ENCODE results near the gene GNG13.
"Not testable (repeated sequence)": the region's sequence is repeated elsewhere in the genome, so short reads cannot be mapped to it uniquely, and the experiment has no call there.

Gene GNG13

GRCh38 chr16:831571-832413 lies 31.3 kb upstream of the GNG13 start:
- no peak for DNase-seq (ENCODE audit: low read depth)

GRCh38 chr16:830871-831570 lies 30.5 kb upstream of the GNG13 start:
- no peak for DNase-seq (ENCODE audit: low read depth)

DNA sequence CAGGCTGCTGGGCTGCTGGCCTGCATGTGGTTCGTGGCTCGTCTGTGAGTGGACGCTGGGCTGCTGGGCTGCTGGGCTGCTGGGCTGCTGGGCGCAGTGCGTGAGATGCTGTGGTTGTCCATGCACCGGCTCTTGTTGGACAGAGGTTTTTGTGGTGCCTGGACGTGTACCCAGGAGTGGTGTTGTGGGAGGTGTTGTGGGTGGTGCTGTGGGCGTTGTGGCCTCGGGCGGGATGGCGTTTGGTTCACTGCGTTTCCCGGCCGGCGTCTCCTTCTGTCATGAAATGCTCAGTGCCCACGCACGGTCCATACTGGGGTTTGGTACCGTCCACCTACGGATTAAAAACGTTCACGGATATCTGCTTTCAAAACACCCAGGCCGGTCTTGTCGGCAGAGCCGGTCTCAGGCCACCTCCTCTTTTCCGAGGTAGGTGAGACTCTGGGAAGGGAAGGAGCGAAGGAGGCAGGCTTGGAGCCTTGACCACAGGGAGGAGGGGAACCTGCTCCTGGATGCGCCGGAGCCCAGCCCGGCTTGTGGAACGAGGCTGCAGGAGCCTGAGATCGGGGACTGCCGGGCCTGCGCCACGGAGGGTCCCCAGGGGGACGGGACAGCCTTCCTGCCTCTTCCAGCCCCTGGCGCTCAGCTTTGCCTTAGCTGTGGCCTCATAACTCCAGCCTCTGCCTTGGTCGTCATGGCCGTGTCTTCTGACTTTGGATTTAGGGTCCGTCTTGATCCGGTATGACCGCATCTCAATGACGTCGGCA lies 29.8 kb upstream of the GNG13 start:
- DNase-seq (ENCODE audit: low read depth), result no peak

GRCh38 chr16:828891-829290 lies 28.4 kb upstream of the GNG13 start:
- no peak for DNase-seq (ENCODE audit: low read depth)

- DNase-seq (ENCODE audit: low read depth), result no peak
Observed at GRCh38 chr16:827513-827912, 27.0 kb upstream of the GNG13 start.

DNA sequence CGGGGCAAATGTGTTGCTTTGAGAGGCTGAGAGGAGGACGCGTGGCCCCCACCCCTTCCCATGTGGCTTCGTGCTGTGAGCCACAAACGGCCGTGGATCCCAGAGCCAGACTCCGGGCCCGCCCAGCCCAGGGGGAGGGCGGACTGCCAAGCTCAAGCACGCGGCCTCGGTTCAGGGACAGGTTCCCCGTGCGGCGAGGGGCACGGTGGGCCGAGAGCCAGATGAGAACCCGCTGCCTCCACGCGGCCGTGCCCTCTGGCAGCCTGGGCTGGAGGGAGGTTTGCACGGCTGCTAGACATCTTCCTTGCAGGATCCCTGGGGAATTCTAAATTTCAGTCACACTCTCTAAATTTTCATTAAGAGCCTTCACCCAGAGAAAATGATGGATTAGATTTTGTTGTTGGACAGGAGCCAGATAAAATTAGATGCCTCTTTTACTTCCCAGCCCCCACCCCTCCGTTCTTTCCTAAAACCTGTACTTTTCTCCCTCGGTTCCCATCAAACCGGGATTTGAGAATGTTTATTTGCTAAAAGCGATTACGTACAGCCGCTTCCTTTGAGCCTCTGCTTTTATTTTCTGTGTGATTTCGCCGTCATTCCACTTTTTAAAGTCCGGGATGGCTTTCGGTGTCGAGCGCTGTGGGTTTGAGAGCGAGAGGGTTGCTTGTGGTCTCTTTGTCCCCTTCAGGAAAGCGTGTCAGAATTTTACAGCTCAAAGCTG lies 25.0 kb upstream of the GNG13 start:
- no peak for DNase-seq (ENCODE audit: low read depth)

GRCh38 chr16:824601-825000 lies 24.1 kb upstream of the GNG13 start:
- DNase-seq (ENCODE audit: low read depth), result no peak

- no peak for DNase-seq (ENCODE audit: low read depth)
Observed at GRCh38 chr16:824194-824593, 23.7 kb upstream of the GNG13 start.

GRCh38 chr16:822909-823297 lies 22.4 kb upstream of the GNG13 start:
- DNase-seq (ENCODE audit: low read depth), result no peak

DNA sequence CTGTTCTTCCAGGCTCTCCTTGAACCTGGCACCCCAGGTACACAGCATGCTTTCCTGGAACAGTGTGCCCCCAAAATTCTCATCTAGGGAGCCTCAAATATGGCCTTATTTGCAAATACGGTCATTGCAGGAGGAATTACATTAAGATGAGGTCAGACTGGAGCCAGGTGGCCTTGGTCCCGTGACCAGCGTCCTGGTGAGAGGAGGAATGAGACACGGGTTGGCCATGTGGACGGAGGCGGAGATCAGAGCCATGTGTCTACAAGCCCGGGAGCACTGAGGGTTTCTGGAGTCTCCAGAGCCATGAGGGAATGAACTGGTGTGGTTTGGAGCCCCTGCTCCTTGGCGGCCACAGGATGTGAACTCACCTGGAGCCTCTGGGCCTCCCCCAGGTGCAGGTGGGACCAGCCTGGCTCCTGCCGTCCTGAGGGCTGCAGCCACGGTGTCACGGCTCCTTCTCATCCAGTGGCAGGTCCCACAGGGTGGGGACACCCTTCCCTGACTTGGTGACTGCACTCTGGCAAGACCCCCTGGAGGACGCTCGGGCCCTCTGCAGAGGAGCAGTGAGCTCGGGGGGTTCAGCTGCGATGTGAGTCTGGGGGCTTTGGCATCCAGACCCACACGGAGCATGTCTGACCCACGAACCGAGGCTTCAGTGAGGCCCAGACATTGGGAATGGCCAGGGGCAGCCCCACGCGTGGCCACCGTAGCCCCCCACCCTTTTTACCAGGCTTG lies 21.8 kb upstream of the GNG13 start:
- no peak for DNase-seq (ENCODE audit: low read depth)

- no peak for DNase-seq (ENCODE audit: low read depth)
Observed at GRCh38 chr16:821751-822150, 21.2 kb upstream of the GNG13 start.

DNA sequence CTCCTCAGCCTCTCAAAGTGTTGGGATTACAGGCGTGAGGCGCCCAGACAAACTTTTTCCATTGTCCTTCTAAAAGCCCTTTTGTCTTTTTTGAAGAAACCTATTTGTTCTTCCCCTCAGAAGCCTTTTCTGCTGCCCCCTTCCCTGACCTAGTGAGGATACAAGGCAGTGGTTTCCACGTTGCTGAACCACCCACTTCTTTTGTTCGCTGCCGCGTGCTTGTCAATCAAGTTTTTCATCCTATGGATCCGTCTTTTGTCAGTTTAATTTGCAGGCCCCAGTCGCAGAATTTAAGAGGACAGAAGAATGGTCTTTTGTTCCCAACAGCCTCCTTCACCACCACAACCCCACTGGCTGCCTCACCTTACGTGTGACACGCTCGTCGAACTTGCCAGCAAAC lies 20.2 kb upstream of the GNG13 start:
- DNase-seq (ENCODE audit: low read depth), result no peak

- DNase-seq (ENCODE audit: low read depth), result not testable (repeated sequence)
Observed at GRCh38 chr16:820044-820408, 19.5 kb upstream of the GNG13 start.

- DNase-seq (ENCODE audit: low read depth), result no peak
Observed at GRCh38 chr16:819336-820043, 19.0 kb upstream of the GNG13 start.

DNA sequence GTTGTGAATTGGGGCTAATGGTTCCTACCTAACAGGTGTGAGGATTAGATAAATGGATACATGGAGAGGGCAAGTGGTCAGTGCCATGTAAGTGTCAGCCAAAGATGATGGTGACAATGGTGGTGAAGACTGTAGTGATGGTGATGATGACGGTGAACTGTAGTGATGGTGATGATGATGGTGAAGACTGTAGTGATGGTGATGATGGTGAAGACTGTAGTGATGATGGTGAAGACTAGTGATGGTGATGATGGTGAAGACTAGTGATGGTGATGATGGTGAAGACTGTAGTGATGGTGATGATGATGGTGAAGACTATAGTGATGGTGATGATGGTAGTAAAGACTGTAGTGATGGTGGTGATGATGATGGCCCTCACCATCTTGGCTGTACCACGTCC lies 18.1 kb upstream of the GNG13 start:
- no peak for DNase-seq (ENCODE audit: low read depth)

DNA sequence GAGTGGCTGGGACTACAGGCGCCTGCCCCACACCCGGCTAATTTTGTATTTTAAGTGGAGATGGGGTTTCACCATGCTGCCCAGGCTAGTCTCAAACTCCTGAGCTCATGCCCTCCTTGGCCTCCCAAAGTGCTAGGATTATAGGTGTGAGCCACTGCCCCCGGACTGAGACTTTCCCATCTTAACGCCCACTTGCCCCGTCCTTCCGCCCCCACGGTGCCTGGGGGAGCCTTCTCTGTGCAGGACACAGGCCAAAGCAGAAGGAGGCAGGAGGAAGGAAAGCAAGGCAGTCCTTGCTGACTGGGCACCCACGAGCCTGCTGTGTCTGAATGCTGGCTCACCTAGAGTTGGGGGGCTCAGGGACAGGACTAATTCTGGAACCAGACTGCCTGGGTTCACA lies 17.6 kb upstream of the GNG13 start:
- no peak for DNase-seq (ENCODE audit: low read depth)

GRCh38 chr16:817001-817906 lies 16.7 kb upstream of the GNG13 start:
- DNase-seq (ENCODE audit: low read depth), result no peak

DNA sequence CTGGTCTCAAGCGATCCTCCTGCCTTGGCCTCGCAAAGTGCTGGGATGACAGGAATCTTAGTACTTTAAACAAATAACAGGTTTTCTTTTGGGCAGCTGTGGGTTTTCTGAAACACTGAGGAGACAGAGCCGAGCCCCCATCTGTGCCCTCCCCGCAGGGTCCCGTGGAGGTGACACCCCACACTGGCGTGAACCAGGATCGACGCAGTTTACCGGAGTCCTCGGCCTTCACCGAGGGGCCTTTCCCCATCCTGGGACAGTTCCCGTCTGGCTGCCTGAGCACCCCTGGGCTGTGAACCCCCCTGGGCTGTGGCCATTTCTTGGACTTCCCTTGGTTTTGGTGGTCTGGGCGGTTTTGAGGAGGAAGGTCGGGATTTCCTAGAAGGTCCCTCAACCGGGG lies 15.3 kb upstream of the GNG13 start:
- no peak for DNase-seq (ENCODE audit: low read depth)

DNA sequence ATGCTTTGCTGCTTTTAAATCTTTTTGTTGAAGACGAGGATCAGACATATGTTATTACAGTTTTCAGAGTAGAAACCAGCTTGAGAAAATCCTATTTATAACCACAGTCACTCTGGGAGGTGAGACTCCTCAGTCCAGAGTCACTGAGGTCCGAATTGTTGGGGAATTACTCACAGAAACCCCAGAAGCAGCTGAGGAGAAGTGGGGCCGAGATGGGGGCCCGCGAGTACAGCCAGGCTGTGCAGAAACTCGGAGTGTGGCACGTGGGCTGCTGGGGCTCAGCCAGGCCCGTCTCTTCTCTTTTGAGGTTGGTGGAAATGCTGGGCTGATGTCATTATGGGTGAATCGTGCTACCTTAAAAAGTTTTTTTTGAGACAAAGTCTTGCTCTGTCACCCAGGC lies 14.4 kb upstream of the GNG13 start:
- no peak for DNase-seq (ENCODE audit: low read depth)

GRCh38 chr16:813916-814412 lies 13.4 kb upstream of the GNG13 start:
- DNase-seq (ENCODE audit: low read depth), result no peak

Measured in activated T-cell treated with anti-CD3 and anti-CD28 coated beads for 24 hours (primary cell).